Ovary (tissue), 3 donors: Measurements from ENCODE around the gene ZNF74.

Experiments
- EP300 ChIP-seq: sonication (generic); formaldehyde crosslinking; IDR thresholded peaks from one replicate; pipeline ENCODE4 v1.6.1; 2017; ENCODE audit warnings: antibody characterized with exemption
- POLR2A ChIP-seq: fragments of 450-650 bp; IDR thresholded peaks from one replicate; pipeline ENCODE4 v1.6.1; 2017; ENCODE audit warnings: antibody characterized with exemption, mild to moderate bottlenecking, moderate library complexity
- TF ChIP-seq, protein P1 (sequence below), 3 donors: fragments of 450-650 bp in 2 of 3; fragments of 200-600 bp in 1 of 3; IDR thresholded peaks; one replicate each; pipeline versions ENCODE4 v1.5.1 to v1.8.0; 2016 to 2022; ENCODE audit warnings: antibody characterized with exemption in 3 of 3, mild to moderate bottlenecking in 1 of 3
- donor health status: DM: no; HTN: no; CAD: no.

GRCh38 chr22:20446383-20446970 is 52.5 kb downstream of the ZNF74 start:
- TF ChIP-seq POLR2A (no peak), EP300 (no peak)
- TF ChIP-seq, protein P1, sequence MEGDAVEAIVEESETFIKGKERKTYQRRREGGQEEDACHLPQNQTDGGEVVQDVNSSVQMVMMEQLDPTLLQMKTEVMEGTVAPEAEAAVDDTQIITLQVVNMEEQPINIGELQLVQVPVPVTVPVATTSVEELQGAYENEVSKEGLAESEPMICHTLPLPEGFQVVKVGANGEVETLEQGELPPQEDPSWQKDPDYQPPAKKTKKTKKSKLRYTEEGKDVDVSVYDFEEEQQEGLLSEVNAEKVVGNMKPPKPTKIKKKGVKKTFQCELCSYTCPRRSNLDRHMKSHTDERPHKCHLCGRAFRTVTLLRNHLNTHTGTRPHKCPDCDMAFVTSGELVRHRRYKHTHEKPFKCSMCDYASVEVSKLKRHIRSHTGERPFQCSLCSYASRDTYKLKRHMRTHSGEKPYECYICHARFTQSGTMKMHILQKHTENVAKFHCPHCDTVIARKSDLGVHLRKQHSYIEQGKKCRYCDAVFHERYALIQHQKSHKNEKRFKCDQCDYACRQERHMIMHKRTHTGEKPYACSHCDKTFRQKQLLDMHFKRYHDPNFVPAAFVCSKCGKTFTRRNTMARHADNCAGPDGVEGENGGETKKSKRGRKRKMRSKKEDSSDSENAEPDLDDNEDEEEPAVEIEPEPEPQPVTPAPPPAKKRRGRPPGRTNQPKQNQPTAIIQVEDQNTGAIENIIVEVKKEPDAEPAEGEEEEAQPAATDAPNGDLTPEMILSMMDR (IDR thresholded peaks at IDR 0.05), result no peak
